Fibroblast of the conjunctiva (primary cell): ENCODE data around the gene PROX1.

ENCODE experiments used
- DNase-seq: peaks from one replicate; pipeline ENCODE4 v3.0.0-alpha.2; 2010; ENCODE audit warnings: low read depth

PROX1 gene

GRCh38 chr1:213997772-213998107 is 10.0 kb downstream of the PROX1 start:
- no peak for DNase-seq

GRCh38 chr1:213998785-213999184 is 11.0 kb downstream of the PROX1 start:
- DNase-seq: no peak

GRCh38 chr1:213999732-214000131 is 12.0 kb downstream of the PROX1 start:
- no peak for DNase-seq

GRCh38 chr1:214002060-214002459 is 14.3 kb downstream of the PROX1 start:
- no peak for DNase-seq

- peak; percentile 29 for DNase-seq
These were observed 14.7 kb downstream of the PROX1 start for GRCh38 chr1:214002472-214002871.

GRCh38 chr1:214003233-214003632 is 15.5 kb downstream of the PROX1 start:
- DNase-seq: no peak

GRCh38 chr1:214004014-214004413 is 16.2 kb downstream of the PROX1 start:
- DNase-seq: no peak

GRCh38 chr1:214004795-214005194 is 17.0 kb downstream of the PROX1 start:
- DNase-seq: no peak

GRCh38 chr1:214005708-214006107 is 17.9 kb downstream of the PROX1 start:
- no peak for DNase-seq

- no peak for DNase-seq
These were observed 19.1 kb downstream of the PROX1 start for GRCh38 chr1:214006845-214007244.

GRCh38 chr1:214008347-214008746 is 20.6 kb downstream of the PROX1 start:
- no peak for DNase-seq

- DNase-seq: no peak
These were observed 21.1 kb downstream of the PROX1 start for GRCh38 chr1:214008791-214009422.

GRCh38 chr1:214009423-214010196 is 21.8 kb downstream of the PROX1 start:
- DNase-seq: no peak

- no peak for DNase-seq
These were observed 22.4 kb downstream of the PROX1 start for GRCh38 chr1:214010197-214010573.

- no peak for DNase-seq
These were observed 22.9 kb downstream of the PROX1 start for GRCh38 chr1:214010717-214011116.

- DNase-seq: no peak
These were observed 24.6 kb downstream of the PROX1 start for GRCh38 chr1:214012418-214012817.

GRCh38 chr1:214013614-214014377 is 26.0 kb downstream of the PROX1 start:
- DNase-seq: no peak

GRCh38 chr1:214014730-214015129 is 27.0 kb downstream of the PROX1 start:
- DNase-seq: no peak

GRCh38 chr1:214017191-214017982 is 29.6 kb downstream of the PROX1 start:
- no peak for DNase-seq

GRCh38 chr1:214018386-214019268 is 30.9 kb downstream of the PROX1 start:
- DNase-seq: no peak

- no peak for DNase-seq
These were observed 31.7 kb downstream of the PROX1 start for GRCh38 chr1:214019499-214019898.
